Caki2 (cell line): ENCODE results near the gene COL9A3. TPM values are rescaled to one million over a fixed set of nuclear protein-coding genes. Genes with fewer than 3 reads are reported as not detected.

Experiments
- DNase-seq: peaks from one replicate; pipeline ENCODE4 v3.0.0-alpha.2; 2015; ENCODE audit warnings: low read depth
- in situ Hi-C: cut with HindIII; loops from 2 replicates; pipeline ENCODE4 v1.10.0; 2016; ENCODE audit warnings: low sequenced_read_pairs, low pct_unique_long_range_greater_than_20kb, mixed read lengths
- total RNA-seq: library from RNA; depleted of rRNA; stranded (reverse); fragments of >200 nt; shearing (Covaris generic); gene quantifications from 2 replicates; pipeline ENCODE4 v1.2.3, GENCODE V29; 2014; ENCODE audit warnings: low replicate concordance; rRNA removed

The COL9A3 gene
- not detected in 2 replicates for total RNA-seq

- no peak for DNase-seq
- in situ Hi-C loops, result no loop called here
Observed at GRCh38 chr20:62816884-62817873, at the start of gene COL9A3. COL9A3 (plus strand) TSS chr20:62817050; CDS start chr20:62817065, 15 bp downstream.

GRCh38 chr20:62768234-62768546, 48.7 kb upstream of the COL9A3 start:
- in situ Hi-C loops, result no loop called here
- DNase-seq, result no peak

GRCh38 chr20:62768551-62769287, 48.1 kb upstream of the COL9A3 start:
- DNase-seq, result no peak
- in situ Hi-C loops, result no loop called here

- no peak for DNase-seq
- in situ Hi-C loops, result no loop called here
Observed at GRCh38 chr20:62769346-62770071, 47.3 kb upstream of the COL9A3 start.

GRCh38 chr20:62770111-62770910, 46.5 kb upstream of the COL9A3 start:
- DNase-seq, result no peak
- in situ Hi-C loops, result no loop called here

- in situ Hi-C loops, result no loop called here
- no peak for DNase-seq
Observed at GRCh38 chr20:62770916-62771315, 45.9 kb upstream of the COL9A3 start.

GRCh38 chr20:62771396-62772102, 45.3 kb upstream of the COL9A3 start:
- in situ Hi-C loops, result no loop called here
- no peak for DNase-seq

GRCh38 chr20:62772103-62772611, 44.7 kb upstream of the COL9A3 start:
- in situ Hi-C loops, result no loop called here
- DNase-seq, result no peak

GRCh38 chr20:62772619-62772989, 44.2 kb upstream of the COL9A3 start:
- in situ Hi-C loops, result no loop called here
- no peak for DNase-seq

GRCh38 chr20:62772990-62773844, 43.6 kb upstream of the COL9A3 start:
- no peak for DNase-seq
- in situ Hi-C loops, result no loop called here

- in situ Hi-C loops, result no loop called here
Observed at GRCh38 chr20:62773845-62774714, 42.8 kb upstream of the COL9A3 start.

GRCh38 chr20:62774762-62775161, 42.1 kb upstream of the COL9A3 start:
- in situ Hi-C loops, result no loop called here
- DNase-seq, result no peak

More at GRCh38 chr20:62773845-62774714, 42.8 kb upstream of the COL9A3 start:
- no peak for DNase-seq

GRCh38 chr20:62775206-62775605, 41.6 kb upstream of the COL9A3 start:
- no peak for DNase-seq
- in situ Hi-C loops, result no loop called here

- in situ Hi-C loops, result no loop called here
- DNase-seq, result no peak
Observed at GRCh38 chr20:62776035-62776691, 40.7 kb upstream of the COL9A3 start.
